WTC11 (cell line): Measurements from ENCODE around the gene PRDX2.

Experiments
- AR ChIP-seq: fragments of 250-450 bp; sonication (Bioruptor Pico); IDR thresholded peaks from 2 replicates; pipeline ENCODE4 v1.9.0; 2021; ENCODE audit warnings: mild to moderate bottlenecking
- CREB1 ChIP-seq: sonication (generic); formaldehyde crosslinking; IDR thresholded peaks from 2 replicates; pipeline ENCODE4 v1.8.0; 2023; ENCODE audit warnings: mild to moderate bottlenecking, missing genetic modification reagents
- CTCF ChIP-seq: fragments of 200-600 bp; IDR thresholded peaks from 2 replicates; pipeline ENCODE4 v1.8.0; 2022; ENCODE audit warnings: antibody characterized with exemption
- HMGXB4 ChIP-seq: sonication (generic); formaldehyde crosslinking; IDR thresholded peaks from 2 replicates; pipeline ENCODE4 v1.8.1; 2023; ENCODE audit warnings: mild to moderate bottlenecking, moderate library complexity, missing genetic modification reagents
- KAT7 ChIP-seq: sonication (generic); formaldehyde crosslinking; IDR thresholded peaks from 2 replicates; pipeline ENCODE4 v1.8.1; 2023; ENCODE audit warnings: missing genetic modification reagents, mild to moderate bottlenecking, borderline replicate concordance
- MAX ChIP-seq: sonication (generic); formaldehyde crosslinking; IDR thresholded peaks from 2 replicates; pipeline ENCODE4 v1.8.0; 2022; ENCODE audit warnings: mild to moderate bottlenecking, missing genetic modification reagents
- NFYB ChIP-seq: sonication (generic); formaldehyde crosslinking; conservative IDR thresholded peaks from 2 replicates; pipeline ENCODE4 v1.8.0; 2022; ENCODE audit warnings: low read depth, missing genetic modification reagents
- NR2C2 ChIP-seq: sonication (generic); formaldehyde crosslinking; IDR thresholded peaks from 2 replicates; pipeline ENCODE4 v1.8.0; 2022; ENCODE audit warnings: mild to moderate bottlenecking, missing genetic modification reagents
- PRDM15 ChIP-seq: sonication (generic); formaldehyde crosslinking; IDR thresholded peaks from 2 replicates; pipeline ENCODE4 v1.8.0; 2022; ENCODE audit warnings: missing genetic modification reagents
- TEAD4 ChIP-seq: sonication (generic); formaldehyde crosslinking; IDR thresholded peaks from 2 replicates; pipeline ENCODE4 v1.8.0; 2022; ENCODE audit warnings: mild to moderate bottlenecking, missing genetic modification reagents

- no peak for TF ChIP-seq AR (CRISPR knock-in tag)
- TF ChIP-seq KAT7 (CRISPR knock-in tag) = no peak
- no peak for TF ChIP-seq CTCF
- TF ChIP-seq PRDM15 = no peak
- no peak for TF ChIP-seq TEAD4 (CRISPR knock-in tag)
- no peak for TF ChIP-seq CREB1 (CRISPR knock-in tag)
- TF ChIP-seq NR2C2 = no peak
- TF ChIP-seq NFYB (CRISPR knock-in tag) = no peak
- TF ChIP-seq HMGXB4 (CRISPR knock-in tag) = no peak
- no peak for TF ChIP-seq MAX (CRISPR knock-in tag)
These were observed 28.0 kb downstream of the PRDX2 start for GRCh38 chr19:12773571-12773970.
